ENCODE results near the gene ELL. TPM values are rescaled to one million over a fixed set of nuclear protein-coding genes. Genes with fewer than 3 reads are reported as not detected.

ELL gene
- total and polyA plus RNA-seq, 9 of the 15 experiments (the other 6 are each of a cell fraction or from before 2014, with no cell fraction given), result 0.24 to 22.5 (median 4.1) TPM

- no peak for TF ChIP-seq ZNF551 (CRISPR knock-in tag; IDR thresholded peaks at IDR 0.05)
- no peak for TF ChIP-seq ZFP30 (CRISPR knock-in tag; IDR thresholded peaks at IDR 0.05; ENCODE audit: borderline replicate concordance)
- no peak for TF ChIP-seq ATF2 (CRISPR knock-in tag; IDR thresholded peaks at IDR 0.05)
- TF ChIP-seq ZNF589 (CRISPR knock-in tag; IDR thresholded peaks at IDR 0.05; ENCODE audit: low read depth), result 0 out of 2 replicates have a peak, but pooled peaks have one; percentile 44
- TF ChIP-seq SNAPC5 (CRISPR knock-in tag; IDR thresholded peaks at IDR 0.05), result no peak
- TF ChIP-seq FOXA1 (IDR thresholded peaks at IDR 0.05; ENCODE audit: borderline replicate concordance), result no peak
- TF ChIP-seq NCOA1 (IDR thresholded peaks at IDR 0.05; ENCODE audit: low read depth), result no peak
- no peak for TF ChIP-seq ZNF316 (IDR thresholded peaks at IDR 0.05)
- TF ChIP-seq HBP1 (CRISPR knock-in tag; IDR thresholded peaks at IDR 0.05), result no peak
- no peak for TF ChIP-seq IRF9 (tag; IDR thresholded peaks at IDR 0.05)
- no peak for TF ChIP-seq RBM17 (IDR thresholded peaks at IDR 0.05; ENCODE audit: borderline replicate concordance, low read depth, low read length)
- no peak for TF ChIP-seq ZNF57 (CRISPR knock-in tag; IDR thresholded peaks at IDR 0.05)
- no peak for TF ChIP-seq TSC22D4 (tag; IDR thresholded peaks at IDR 0.05)
- TF ChIP-seq HNRNPK (IDR thresholded peaks at IDR 0.05; ENCODE audit: low read depth, low read length, poor library complexity, severe bottlenecking), result peak; percentile 52
- no peak for TF ChIP-seq PRPF4 (IDR thresholded peaks at IDR 0.05; ENCODE audit: insufficient read depth, low read depth, low read length, poor library complexity, severe bottlenecking)
- no peak for TF ChIP-seq PATZ1 (CRISPR knock-in tag; IDR thresholded peaks at IDR 0.05; ENCODE audit: borderline replicate concordance)
- TF ChIP-seq ZBTB8A (IDR thresholded peaks at IDR 0.05; ENCODE audit: partially characterized antibody), result no peak
- TF ChIP-seq TEAD2 (tag; IDR thresholded peaks at IDR 0.05), result no peak
- no peak for TF ChIP-seq DACH1 (IDR thresholded peaks at IDR 0.05; ENCODE audit: partially characterized antibody)
- peak; percentile 2; the same call in 1 of the 2 replicates for TF ChIP-seq SP1 (CRISPR knock-in tag; IDR thresholded peaks at IDR 0.05)
- no peak for TF ChIP-seq ATF1 (CRISPR knock-in tag; IDR thresholded peaks at IDR 0.05)
- no peak for TF ChIP-seq ATF1 (tag; IDR thresholded peaks at IDR 0.05)
- no peak for TF ChIP-seq SPI1 (IDR thresholded peaks at IDR 0.05; ENCODE audit: borderline replicate concordance, low read depth, low read length)
- TF ChIP-seq GABPA (tag; conservative IDR thresholded peaks at IDR 0.05; ENCODE audit: low read depth), result no peak
- no peak for TF ChIP-seq SRSF9 (IDR thresholded peaks at IDR 0.05; ENCODE audit: borderline replicate concordance, low read depth, low read length)
These were observed 105.1 kb downstream of the ELL start (continued) for GRCh38 chr19:18416778-18417249.
